NCI-H1417 treated with DMSO at 0.1 percent for 48 hours (cell line): ENCODE measurements around the gene DGKI.
A peak's percentile ranks its signal among the peaks of the same experiment; 100 is the strongest.

Source experiments
- DNase-seq: peaks from one replicate; lab custom pipeline; 2025; lab: John Stamatoyannopoulos, UW

DGKI gene

GRCh38 chr7:137846827-137847567, at the start of gene DGKI:
Gene DGKI, minus strand, starts transcription at chr7:137846974.
- peak; percentile 15 for DNase-seq

DNA sequence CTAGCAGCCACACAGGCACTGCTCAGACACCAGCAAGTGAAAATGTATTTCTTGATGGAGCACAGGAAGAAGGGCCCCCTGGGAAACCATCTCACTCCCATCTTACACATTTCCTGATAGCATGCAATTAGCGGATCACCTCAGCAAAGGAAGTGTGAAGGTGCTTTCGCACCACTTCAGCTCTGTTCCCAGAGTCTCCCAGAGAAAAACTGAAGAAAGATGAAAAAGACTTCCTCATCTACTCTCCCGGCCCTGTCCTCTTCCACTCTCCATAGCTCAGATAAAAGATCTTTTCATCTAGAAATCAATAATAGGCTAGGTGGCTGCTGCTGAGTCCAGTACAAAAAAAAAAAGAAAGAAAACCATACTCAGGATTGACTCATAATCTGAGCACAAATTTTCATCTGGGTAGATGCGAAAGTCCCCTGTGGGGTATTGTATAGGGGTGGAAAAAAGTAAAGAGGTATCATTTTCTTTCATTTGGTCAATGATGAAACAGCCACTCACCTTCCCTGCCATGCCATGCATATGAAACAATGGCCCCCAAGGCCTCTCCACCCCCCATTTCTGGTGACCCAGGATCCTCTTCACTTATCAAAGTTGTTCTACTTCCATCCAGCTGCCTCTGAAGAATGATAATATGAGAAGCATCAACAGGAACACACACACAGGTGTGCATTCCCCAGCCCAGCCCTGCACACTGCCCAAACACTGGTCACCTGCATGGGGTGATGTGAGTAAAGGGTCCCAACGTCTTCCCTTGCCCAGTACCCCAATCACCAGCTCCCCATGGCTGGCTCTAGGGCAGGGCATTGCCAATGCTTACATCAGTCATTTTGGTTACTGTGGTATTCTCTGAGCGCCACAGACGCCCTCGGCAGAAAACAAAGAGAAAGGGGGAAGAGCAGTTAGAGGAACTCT, 48.8 kb upstream of the DGKI start:
- DNase-seq = no peak

DNA sequence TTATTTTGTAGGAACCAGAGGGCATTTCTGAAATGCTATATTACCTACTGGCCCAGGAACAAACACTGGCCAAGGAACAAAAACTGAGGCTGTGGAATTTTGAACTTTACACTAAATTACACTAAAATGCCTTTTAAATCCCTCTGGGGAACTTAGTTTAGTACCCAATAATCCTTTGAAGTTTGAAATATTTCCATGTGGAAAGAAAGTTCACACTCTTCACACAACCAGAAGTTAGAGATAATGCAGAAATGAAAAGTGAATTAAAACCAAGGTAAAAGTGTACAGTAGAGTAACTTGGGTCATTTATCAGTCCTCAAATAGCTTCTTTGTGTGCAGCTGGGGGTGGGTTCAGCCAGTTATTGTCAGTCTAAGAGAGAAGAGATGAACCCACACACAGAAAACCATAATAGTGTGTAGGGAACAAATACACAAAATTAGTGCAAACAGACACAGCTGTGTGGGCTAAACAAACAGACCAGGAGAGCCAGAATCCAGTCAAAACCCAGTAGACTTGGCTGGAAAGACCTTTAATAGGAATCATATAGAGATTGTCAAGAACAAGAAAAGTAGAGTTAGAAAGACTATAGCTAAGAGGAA, 46.5 kb upstream of the DGKI start:
- no peak for DNase-seq

GRCh38 chr7:137891016-137891655, 44.4 kb upstream of the DGKI start:
- DNase-seq = no peak

DNA sequence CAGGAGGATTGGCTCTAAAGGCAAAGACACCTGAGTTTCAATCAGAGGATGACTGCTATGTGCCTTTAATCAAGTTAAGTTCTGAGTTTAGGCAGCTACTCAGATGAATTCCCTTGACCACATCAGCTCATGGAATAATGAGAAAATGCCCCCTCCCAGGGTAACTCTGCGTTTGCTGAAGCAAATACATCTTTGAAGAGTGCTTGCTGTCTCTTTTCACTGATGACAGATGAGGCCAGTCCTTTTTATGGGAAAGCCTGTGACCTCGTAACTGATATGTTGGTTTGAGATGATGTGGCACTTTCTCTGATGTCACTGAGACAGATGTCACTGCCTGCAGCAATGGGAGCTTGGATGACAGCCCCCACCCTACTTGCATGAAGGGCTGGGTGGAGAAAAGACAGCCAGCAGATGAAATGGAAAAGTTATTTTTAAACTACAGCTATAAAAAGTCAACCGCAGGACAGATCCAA, 43.7 kb upstream of the DGKI start:
- no peak for DNase-seq

DNA sequence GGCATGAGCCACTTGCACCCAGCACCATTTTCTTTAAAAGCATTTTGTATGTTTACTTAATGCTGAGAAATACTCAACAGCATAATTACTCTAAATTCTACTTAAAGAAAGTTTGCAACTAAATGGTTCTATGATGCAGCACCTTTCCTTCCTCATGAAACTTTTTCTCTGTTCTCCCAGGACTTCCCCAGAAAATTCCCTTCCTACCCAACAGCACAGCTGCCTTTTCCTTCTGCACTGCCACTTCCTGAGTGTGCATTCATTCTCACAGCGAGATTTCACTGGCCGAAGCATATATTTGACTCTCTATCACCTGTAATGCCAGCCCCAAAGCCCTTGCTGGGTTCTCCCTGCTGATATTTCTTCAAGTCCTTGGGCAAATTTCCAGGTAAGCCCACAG, 41.5 kb upstream of the DGKI start:
- no peak for DNase-seq

DNA sequence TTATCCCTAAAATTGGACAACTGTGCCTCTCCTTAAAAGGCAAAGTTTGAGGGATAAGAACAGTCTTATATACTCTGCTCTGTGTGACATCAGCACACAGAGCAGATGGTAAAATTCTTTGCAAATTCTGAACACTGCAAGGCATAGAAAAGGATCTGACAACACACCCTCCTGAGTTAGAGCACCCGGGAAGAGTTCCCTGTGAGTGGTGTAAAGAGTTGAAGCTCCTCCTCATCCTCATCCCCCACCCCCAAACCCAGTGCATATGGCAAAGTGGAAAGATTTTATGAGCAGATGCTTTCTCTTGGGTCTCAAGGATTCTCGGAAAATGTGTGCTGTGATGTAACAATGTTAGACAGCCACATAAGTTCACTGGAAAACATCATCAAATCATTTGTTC, 40.0 kb upstream of the DGKI start:
- no peak for DNase-seq

DNA sequence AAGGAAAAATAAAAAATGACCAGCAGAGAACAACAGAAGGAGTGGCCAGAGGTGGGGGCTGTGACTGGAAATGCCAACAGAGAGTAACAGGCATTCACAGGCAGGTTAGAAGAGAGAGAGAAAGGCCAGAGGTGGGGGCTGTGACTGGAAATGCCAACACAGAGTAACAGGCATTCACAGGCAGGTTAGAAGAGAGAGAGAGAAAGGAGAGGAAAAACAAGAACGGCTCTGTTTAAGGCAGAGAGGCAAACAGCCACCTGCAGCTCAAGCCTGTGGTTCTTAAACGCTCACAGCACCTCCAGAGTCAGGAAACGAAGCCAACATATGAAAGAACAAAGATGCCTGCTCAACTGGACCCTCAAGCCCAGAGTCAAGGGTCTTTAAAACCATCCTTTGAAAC, 39.5 kb upstream of the DGKI start:
- no peak for DNase-seq

GRCh38 chr7:137885678-137886077, 38.9 kb upstream of the DGKI start:
- no peak for DNase-seq

DNA sequence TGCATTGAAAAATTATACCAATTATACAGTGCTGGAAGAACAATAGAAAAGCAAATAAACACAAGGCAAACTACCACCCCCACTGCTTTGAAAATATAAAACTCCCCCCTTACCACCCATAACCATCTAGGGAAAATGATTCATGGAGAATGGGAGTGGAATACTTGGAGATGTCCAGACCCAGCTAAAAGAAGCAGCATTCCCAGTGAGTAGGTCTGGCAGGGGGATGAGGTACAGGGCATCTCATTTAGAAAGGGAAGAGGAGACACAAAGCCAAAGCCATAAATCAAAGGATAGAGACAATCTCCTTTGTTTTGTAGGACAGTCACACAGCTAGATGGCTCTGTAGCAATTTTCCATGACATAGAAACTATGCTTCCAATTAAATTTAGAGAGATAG, 36.0 kb upstream of the DGKI start:
- no peak for DNase-seq

DNA sequence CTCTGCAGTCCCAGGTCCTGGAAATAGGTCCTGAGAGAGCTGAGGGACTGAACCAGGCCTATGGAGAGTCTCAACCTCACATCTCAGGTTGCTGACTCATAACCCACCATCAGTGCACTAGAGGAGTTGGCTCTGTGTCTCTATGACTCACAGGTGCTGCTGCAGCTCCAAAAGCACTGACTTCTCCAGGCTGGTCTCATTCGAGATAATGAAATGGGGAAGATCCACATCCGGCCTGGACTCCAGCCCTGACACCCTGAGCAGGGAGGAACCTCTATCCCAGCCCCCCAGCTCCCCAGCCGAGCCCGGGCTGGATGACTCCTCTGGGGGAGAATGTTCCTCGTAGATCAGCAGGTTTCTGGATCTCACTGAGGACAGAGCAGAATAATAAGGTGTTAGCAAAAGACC, 35.5 kb upstream of the DGKI start:
- DNase-seq = no peak

GRCh38 chr7:137881607-137882260, 35.0 kb upstream of the DGKI start:
- no peak for DNase-seq

GRCh38 chr7:137880432-137880831, 33.7 kb upstream of the DGKI start:
- no peak for DNase-seq

- DNase-seq = no peak
Measured at GRCh38 chr7:137879357-137880158, 32.8 kb upstream of the DGKI start.

GRCh38 chr7:137878333-137878961, 31.7 kb upstream of the DGKI start:
- DNase-seq = no peak

GRCh38 chr7:137877027-137877675, 30.4 kb upstream of the DGKI start:
- DNase-seq = no peak

GRCh38 chr7:137875746-137876145, 29.0 kb upstream of the DGKI start:
- DNase-seq = no peak

- no peak for DNase-seq
Measured at GRCh38 chr7:137873979-137874777, 27.4 kb upstream of the DGKI start.

DNA sequence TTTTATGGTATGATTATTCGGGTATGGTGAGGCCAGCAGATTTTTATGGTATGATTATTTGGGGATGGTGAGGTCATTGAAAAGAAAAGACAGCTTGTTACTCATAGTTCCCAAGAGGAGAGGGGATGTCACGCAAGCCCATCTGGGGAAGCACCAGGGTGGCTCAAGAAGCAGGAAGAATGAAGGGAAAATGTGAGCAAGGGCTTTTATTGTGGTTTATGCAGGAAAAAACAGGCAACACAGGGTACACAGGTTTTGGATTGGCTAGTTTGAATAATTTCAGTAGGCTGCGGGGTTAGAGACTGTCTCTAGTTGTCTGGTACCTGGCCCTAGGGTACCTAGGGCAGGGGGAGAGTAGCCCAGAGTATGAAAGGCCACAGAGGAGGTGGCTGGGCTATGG, 26.8 kb upstream of the DGKI start:
- DNase-seq = no peak
